ENCODE measurements around the gene FGF23.

The FGF23 gene

GRCh38 chr12:4380332-4380731 lies 820 bp upstream of the FGF23 start:
- no peak for DNase-seq

- DNase-seq: no peak
Measured at GRCh38 chr12:4378772-4379171, 740 bp downstream of the FGF23 start.

GRCh38 chr12:4375449-4375848 lies 4.1 kb downstream of the FGF23 start:
- no peak for DNase-seq

GRCh38 chr12:4372653-4373052 lies 6.9 kb downstream of the FGF23 start:
- no peak for DNase-seq

- DNase-seq: no peak
Measured at GRCh38 chr12:4370265-4370664, 9.2 kb downstream of the FGF23 start.

- no peak for DNase-seq
Measured at GRCh38 chr12:4369548-4369947, 10.0 kb downstream of the FGF23 start.

- no peak for DNase-seq
Measured at GRCh38 chr12:4366090-4366489, 13.4 kb downstream of the FGF23 start.

GRCh38 chr12:4356041-4356327 lies 23.5 kb downstream of the FGF23 start:
- peak; percentile 12 for DNase-seq

GRCh38 chr12:4355156-4356040 lies 24.1 kb downstream of the FGF23 start:
- DNase-seq: no peak

- peak; percentile 14 for DNase-seq
Measured at GRCh38 chr12:4353785-4354208, 25.7 kb downstream of the FGF23 start.

- DNase-seq: no peak
Measured at GRCh38 chr12:4346931-4347330, 32.6 kb downstream of the FGF23 start.

- DNase-seq: no peak
Measured at GRCh38 chr12:4331842-4332241, 47.7 kb downstream of the FGF23 start.

GRCh38 chr12:4331221-4331620 lies 48.3 kb downstream of the FGF23 start:
- no peak for DNase-seq

- DNase-seq: no peak
Measured at GRCh38 chr12:4330203-4330602, 49.3 kb downstream of the FGF23 start.

GRCh38 chr12:4327293-4327692 lies 52.2 kb downstream of the FGF23 start:
- no peak for DNase-seq

GRCh38 chr12:4325966-4326365 lies 53.5 kb downstream of the FGF23 start:
- no peak for DNase-seq

- no peak for DNase-seq
Measured at GRCh38 chr12:4324366-4324765, 55.1 kb downstream of the FGF23 start.

- DNase-seq: no peak
Measured at GRCh38 chr12:4323396-4323795, 56.1 kb downstream of the FGF23 start.

GRCh38 chr12:4322726-4323125 lies 56.8 kb downstream of the FGF23 start:
- DNase-seq: no peak

GRCh38 chr12:4320853-4321701 lies 58.4 kb downstream of the FGF23 start, which contains the start of gene TIGAR:
TSS of gene TIGAR (plus strand) at chr12:4321213. CDS start at chr12:4321272, 59 bp downstream.
- DNase-seq: peak; percentile 78

- DNase-seq: no peak
Measured at GRCh38 chr12:4320497-4320852, 59.0 kb downstream of the FGF23 start.
